ENCODE measurements around the gene MYO3A.

MYO3A gene

DNA sequence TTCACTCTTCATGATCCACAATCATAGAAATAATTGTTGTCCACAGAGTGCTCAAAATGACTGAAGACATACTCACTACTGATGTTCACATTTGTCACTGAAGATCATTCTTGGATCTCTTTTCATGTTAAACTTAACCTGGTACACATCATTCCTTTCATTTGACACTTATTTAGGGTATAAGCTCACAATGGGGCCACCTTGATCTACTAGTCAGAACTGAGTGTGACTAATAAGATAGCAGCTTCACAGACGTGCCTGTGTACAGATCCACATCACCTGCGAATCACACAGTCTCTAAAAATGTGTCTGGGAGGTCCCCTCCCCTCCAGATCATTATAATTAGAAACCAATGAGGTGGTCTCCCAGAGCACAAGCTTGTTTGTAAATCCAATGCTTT is 304.3 kb downstream of the MYO3A start:
- no peak overlapping the region for H3K4me3 Mint-ChIP-seq
- no peak overlapping the region for H3K27ac Mint-ChIP-seq
- no peaks in the 10 kb centered on the region for H3K9me3 Mint-ChIP-seq
- no peaks in the 10 kb centered on the region for H3K36me3 Mint-ChIP-seq
- peaks cover 7% of the 10 kb centered on the region for H3K27me3 Mint-ChIP-seq
- no peaks in the 10 kb centered on the region for H3K4me1 Mint-ChIP-seq

DNA sequence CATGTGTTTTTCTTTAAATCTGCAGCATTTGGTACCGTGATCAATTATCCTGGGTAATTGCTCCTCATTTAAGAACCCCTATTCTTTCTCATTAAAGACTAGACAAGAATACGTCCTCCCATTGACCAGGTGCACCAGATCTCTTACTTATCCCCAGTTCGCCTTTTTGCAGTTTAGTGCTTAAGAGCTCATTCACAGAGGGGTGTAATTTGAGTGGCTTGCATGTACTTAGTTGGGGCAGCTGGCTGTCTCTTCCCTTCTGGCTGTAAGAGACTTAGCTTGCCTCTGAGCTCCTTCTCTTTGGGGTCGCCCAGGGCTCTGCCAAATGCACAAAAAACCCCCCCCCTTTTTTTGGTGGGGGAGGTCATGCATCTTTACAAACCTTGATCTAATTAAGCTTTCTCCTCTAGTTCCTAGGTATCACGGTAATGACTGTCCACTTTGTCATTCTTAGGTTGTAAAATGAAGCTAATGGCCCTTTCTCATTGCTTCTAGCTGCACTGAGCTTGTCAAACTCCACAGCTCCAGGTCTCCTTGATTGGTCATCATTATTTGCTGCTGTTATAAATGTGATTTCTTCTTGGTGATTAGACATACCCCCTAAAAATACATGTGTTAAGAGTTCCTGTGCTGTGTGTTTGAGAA is 308.8 kb downstream of the MYO3A start:
- no peak overlapping the region for H3K27ac Mint-ChIP-seq
- no peaks in the 10 kb centered on the region for H3K9me3 Mint-ChIP-seq
- H3K36me3 Mint-ChIP-seq, result no peaks in the 10 kb centered on the region
- no peak overlapping the region for H3K4me3 Mint-ChIP-seq
- H3K4me1 Mint-ChIP-seq, result no peaks in the 10 kb centered on the region
- peaks cover 6% of the 10 kb centered on the region for H3K27me3 Mint-ChIP-seq

DNA sequence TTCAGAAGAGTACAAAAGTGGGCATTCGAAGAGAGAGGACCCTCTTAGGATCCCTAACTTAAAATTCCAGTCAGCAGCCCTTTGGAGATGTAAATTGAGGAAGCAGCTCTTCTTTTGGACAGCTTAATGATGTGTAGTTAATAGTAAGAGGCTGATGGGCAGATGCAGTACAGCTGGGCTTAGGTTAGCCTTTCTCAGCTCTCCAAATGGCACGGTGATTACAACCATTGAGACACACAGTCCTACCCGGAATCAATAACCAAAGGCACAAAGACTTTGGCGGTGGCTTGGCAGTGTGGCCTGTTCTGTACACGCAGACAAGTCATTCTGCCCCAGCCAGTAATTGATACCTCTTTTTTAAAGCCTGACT is 309.3 kb downstream of the MYO3A start:
- H3K4me1 Mint-ChIP-seq, result no peaks in the 10 kb centered on the region
- H3K27me3 Mint-ChIP-seq, result peaks cover 6% of the 10 kb centered on the region
- H3K4me3 Mint-ChIP-seq, result no peak overlapping the region

DNA sequence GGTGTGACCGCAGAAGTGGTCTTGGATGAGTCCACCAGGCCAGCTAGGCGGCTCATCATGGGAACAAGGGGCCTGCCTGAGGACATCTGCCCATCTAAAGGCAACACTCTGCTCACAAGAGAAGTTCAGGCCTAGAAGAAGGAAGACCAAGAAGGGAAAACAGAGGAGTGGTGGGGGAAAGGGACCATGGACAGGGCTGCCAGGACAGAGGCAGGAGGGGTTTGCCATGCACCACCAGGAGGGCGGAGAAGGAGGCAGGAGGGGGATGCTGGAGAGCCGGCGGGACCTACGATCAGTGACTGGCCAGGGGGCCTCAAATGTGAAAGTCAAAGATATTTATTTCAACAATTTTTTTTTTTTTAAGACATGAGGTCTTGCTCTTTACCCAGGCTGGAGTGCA is 315.7 kb downstream of the MYO3A start:
- Mint-ChIP-seq H3K4me1 (no peaks in the 10 kb centered on the region), H3K36me3 (no peaks in the 10 kb centered on the region), H3K9me3 (no peaks in the 10 kb centered on the region), H3K27me3 (peaks cover 8% of the 10 kb centered on the region), H3K27ac (no peak overlapping the region), H3K4me3 (no peak overlapping the region)

More for the DNA sequence above, 309.3 kb downstream of the MYO3A start:
- Mint-ChIP-seq H3K36me3 (no peaks in the 10 kb centered on the region), H3K9me3 (no peaks in the 10 kb centered on the region), H3K27ac (no peak overlapping the region)

DNA sequence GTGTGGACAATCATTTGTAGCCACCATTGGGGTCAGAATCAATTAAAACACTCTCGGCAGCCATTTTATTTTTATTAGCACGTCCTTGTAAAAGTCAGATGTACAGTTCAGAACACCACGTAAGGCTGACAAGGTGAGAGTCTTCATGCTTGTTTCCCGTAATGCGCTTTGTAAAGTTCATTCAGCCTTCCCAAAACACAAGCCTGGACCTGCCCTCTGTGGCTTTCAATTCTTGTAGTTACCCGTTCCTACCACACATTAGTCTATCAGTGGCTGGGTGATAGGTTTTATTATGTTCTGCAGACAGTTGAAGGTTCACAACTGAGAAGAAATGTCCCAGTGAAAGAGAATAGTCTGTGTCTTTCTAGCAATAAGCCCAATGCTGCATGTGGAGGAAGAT is 317.9 kb downstream of the MYO3A start:
- H3K36me3 Mint-ChIP-seq, result no peaks in the 10 kb centered on the region
- H3K4me1 Mint-ChIP-seq, result no peaks in the 10 kb centered on the region
- peaks cover 10% of the 10 kb centered on the region for H3K27me3 Mint-ChIP-seq
- H3K9me3 Mint-ChIP-seq, result no peaks in the 10 kb centered on the region
- no peak overlapping the region for H3K27ac Mint-ChIP-seq
- H3K4me3 Mint-ChIP-seq, result no peak overlapping the region

DNA sequence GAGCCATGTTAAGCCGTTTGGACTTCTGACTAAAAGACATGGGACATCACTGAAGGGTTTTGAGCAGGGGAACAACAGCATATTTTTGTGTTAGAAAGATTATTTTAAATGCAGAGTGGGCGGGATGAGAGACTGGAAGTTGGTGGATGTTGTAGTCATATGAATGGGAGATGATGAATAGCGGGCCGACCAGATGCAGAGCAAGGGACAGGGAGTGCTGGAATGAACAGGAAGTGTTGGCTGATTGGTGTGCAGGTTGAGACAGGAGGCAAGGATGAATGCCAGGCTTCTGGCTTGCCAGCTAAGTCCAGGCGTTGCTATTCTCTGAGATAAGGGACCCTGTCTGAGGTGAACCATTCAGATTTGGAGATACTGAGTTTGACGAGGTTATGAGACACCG is 320.6 kb downstream of the MYO3A start:
- H3K27ac Mint-ChIP-seq, result no peak overlapping the region
- no peaks in the 10 kb centered on the region for H3K36me3 Mint-ChIP-seq
- no peak overlapping the region for H3K4me3 Mint-ChIP-seq
- H3K9me3 Mint-ChIP-seq, result no peaks in the 10 kb centered on the region
- H3K27me3 Mint-ChIP-seq, result peaks cover 12% of the 10 kb centered on the region
- no peaks in the 10 kb centered on the region for H3K4me1 Mint-ChIP-seq

- no peaks in the 10 kb centered on the region for H3K9me3 Mint-ChIP-seq
- H3K27me3 Mint-ChIP-seq, result peaks cover 15% of the 10 kb centered on the region
- H3K27ac Mint-ChIP-seq, result no peak overlapping the region
- H3K4me3 Mint-ChIP-seq, result no peak overlapping the region
- H3K36me3 Mint-ChIP-seq, result no peaks in the 10 kb centered on the region
- no peaks in the 10 kb centered on the region for H3K4me1 Mint-ChIP-seq
Measured at GRCh38 chr10:26259341-26259740, 325.3 kb downstream of the MYO3A start.
